Measurements from ENCODE around the gene NRIP2.

- no peak for TF ChIP-seq CTCF (IDR thresholded peaks at IDR 0.05; ENCODE audit: low read depth, low read length)
- TF ChIP-seq EZH2phosphoT487 (IDR thresholded peaks at IDR 0.05; ENCODE audit: low read depth), result no peak
These were observed 1.5 kb downstream of the NRIP2 start for GRCh38 chr12:2833327-2833726.

All from OCI-LY3 (cell line).